Measurements from ENCODE around the gene HNRNPU.

- no peak for TF ChIP-seq CTCF (conservative IDR thresholded peaks at IDR 0.05; ENCODE audit: low read depth, low read length)
- no peak for TF ChIP-seq EZH2 (IDR thresholded peaks at IDR 0.05; ENCODE audit: borderline replicate concordance, low read depth, low read length, poor library complexity, severe bottlenecking)
Observed at GRCh38 chr1:244861683-244862082, 2.7 kb downstream of the HNRNPU start.

All from A673 (cell line).